ENCODE measurements around the gene DLGAP1.

Gene DLGAP1

DNA sequence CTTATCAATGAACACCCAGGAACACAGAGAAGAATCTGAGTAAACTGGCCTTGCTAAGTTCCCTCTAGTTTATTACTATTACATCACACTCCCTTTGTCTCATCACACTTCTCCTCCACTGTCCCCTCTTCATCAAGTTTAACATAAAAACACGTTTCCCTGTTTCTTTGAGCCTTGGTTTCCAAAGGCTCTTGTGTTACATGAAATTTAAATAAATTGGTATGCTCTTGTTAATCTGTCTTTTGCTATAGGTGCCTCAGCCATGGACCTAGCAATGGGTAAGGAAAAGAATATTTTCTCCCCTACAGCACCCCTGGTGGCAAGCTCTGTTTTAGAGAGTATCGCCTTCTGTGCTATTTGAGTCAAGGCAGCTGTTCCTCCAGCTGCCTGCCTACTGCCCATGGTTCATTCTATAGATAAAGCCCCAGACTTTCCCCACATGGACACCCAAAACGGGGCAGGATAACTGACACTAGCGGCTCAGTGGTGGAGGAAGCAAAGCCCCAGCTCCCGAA, 973.4 kb downstream of the DLGAP1 start:
- Histone ChIP-seq H3K4me2 (ENCODE audit: low read length) (no peak overlapping the region), H3K27me3 (ENCODE audit: insufficient read depth, low read length) (no peaks in the 10 kb centered on the region)

DNA sequence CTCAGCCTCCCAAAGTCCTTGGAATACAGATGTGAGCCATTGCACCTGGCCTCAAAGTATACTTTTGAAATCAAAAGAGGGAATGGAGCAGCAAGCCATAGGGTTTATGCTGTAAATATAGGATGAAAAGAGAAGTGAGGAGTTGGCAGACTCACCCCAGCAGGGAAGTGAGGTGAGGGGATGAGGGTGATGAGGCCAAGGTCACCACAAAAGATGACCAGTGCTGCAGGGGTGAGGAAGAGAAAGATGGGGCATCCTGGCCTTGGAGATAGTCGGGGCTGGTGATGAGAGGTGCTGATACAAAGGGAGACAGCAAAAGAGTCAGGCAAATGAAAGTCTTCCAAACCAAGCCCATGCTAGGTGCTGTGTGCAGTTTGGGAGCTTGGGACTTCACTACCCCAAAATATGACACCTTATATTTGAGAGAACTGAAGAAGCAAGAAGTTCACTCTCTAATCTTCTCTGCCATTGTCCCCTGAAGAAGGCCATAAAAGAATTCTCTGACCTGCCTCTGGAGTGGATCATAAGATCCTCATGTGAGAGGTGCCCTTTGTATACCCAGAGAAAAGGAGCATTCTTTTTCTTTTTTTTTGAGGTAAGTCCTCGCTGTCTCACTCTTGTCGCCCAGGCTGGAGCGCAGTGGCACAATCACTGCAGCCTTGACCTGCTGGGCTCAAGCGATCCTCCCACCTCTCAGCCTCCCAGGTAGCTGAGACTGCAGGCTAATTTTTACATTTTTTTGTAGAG, 974.1 kb downstream of the DLGAP1 start:
- Histone ChIP-seq H3K27ac (ENCODE audit: low read depth, low read length, poor library complexity, severe bottlenecking) (no peak overlapping the region), H3K9me3 (ENCODE audit: low read length) (no peaks in the 10 kb centered on the region), H3F3A (ENCODE audit: insufficient read depth, low read length) (no peaks in the 10 kb centered on the region), H3K9me2 (ENCODE audit: low read depth, low read length) (no peaks in the 10 kb centered on the region), H4K20me1 (ENCODE audit: insufficient read depth, low read length) (no peaks in the 10 kb centered on the region), H3K27me3 (ENCODE audit: insufficient read depth, low read length) (no peaks in the 10 kb centered on the region), H3K4me2 (ENCODE audit: low read length) (no peak overlapping the region), H3K79me2 (ENCODE audit: insufficient read depth, low read length) (no peaks in the 10 kb centered on the region), H3K36me3 (ENCODE audit: insufficient read depth, low read length) (no peaks in the 10 kb centered on the region), H3K4me1 (ENCODE audit: insufficient read depth, low read length, severe bottlenecking) (no peaks in the 10 kb centered on the region), H3K9ac (ENCODE audit: low read length) (no peak overlapping the region), H3K4me3 (ENCODE audit: low read depth, low read length, poor library complexity, severe bottlenecking) (no peak overlapping the region), H2AFZ (ENCODE audit: low read length) (no peak overlapping the region)
- TF ChIP-seq EZH2 (IDR thresholded peaks at IDR 0.05; ENCODE audit: borderline replicate concordance, low read length) (no peak), CTCF (IDR thresholded peaks at IDR 0.05; ENCODE audit: low read length) (no peak)

More for the DNA sequence above, 973.4 kb downstream of the DLGAP1 start:
- Histone ChIP-seq H3K27ac (ENCODE audit: low read depth, low read length, poor library complexity, severe bottlenecking) (no peak overlapping the region), H3K4me1 (ENCODE audit: insufficient read depth, low read length, severe bottlenecking) (no peaks in the 10 kb centered on the region), H3K79me2 (ENCODE audit: insufficient read depth, low read length) (no peaks in the 10 kb centered on the region), H3K9me2 (ENCODE audit: low read depth, low read length) (no peaks in the 10 kb centered on the region), H3K36me3 (ENCODE audit: insufficient read depth, low read length) (no peaks in the 10 kb centered on the region), H2AFZ (ENCODE audit: low read length) (no peak overlapping the region), H3K4me3 (ENCODE audit: low read depth, low read length, poor library complexity, severe bottlenecking) (no peak overlapping the region), H4K20me1 (ENCODE audit: insufficient read depth, low read length) (no peaks in the 10 kb centered on the region), H3K9ac (ENCODE audit: low read length) (no peak overlapping the region), H3K9me3 (ENCODE audit: low read length) (no peaks in the 10 kb centered on the region), H3F3A (ENCODE audit: insufficient read depth, low read length) (no peaks in the 10 kb centered on the region)
- peak; percentile 52 for TF ChIP-seq CTCF (IDR thresholded peaks at IDR 0.05; ENCODE audit: low read length)
- TF ChIP-seq EZH2 (IDR thresholded peaks at IDR 0.05; ENCODE audit: borderline replicate concordance, low read length) = no peak

- Histone ChIP-seq H2AFZ (ENCODE audit: low read length) (no peak overlapping the region), H3K4me2 (ENCODE audit: low read length) (no peak overlapping the region), H3K36me3 (ENCODE audit: insufficient read depth, low read length) (no peaks in the 10 kb centered on the region), H3F3A (ENCODE audit: insufficient read depth, low read length) (no peaks in the 10 kb centered on the region), H3K27me3 (ENCODE audit: insufficient read depth, low read length) (no peaks in the 10 kb centered on the region), H3K9me2 (ENCODE audit: low read depth, low read length) (no peaks in the 10 kb centered on the region), H3K4me3 (ENCODE audit: low read depth, low read length, poor library complexity, severe bottlenecking) (no peak overlapping the region), H3K79me2 (ENCODE audit: insufficient read depth, low read length) (no peaks in the 10 kb centered on the region), H3K9me3 (ENCODE audit: low read length) (no peaks in the 10 kb centered on the region), H3K4me1 (ENCODE audit: insufficient read depth, low read length, severe bottlenecking) (no peaks in the 10 kb centered on the region), H3K9ac (ENCODE audit: low read length) (no peak overlapping the region), H4K20me1 (ENCODE audit: insufficient read depth, low read length) (no peaks in the 10 kb centered on the region), H3K27ac (ENCODE audit: low read depth, low read length, poor library complexity, severe bottlenecking) (no peak overlapping the region)
- TF ChIP-seq EZH2 (IDR thresholded peaks at IDR 0.05; ENCODE audit: borderline replicate concordance, low read length) (no peak), CTCF (IDR thresholded peaks at IDR 0.05; ENCODE audit: low read length) (no peak)
Measured at GRCh38 chr18:3479978-3480509, 975.1 kb downstream of the DLGAP1 start.

All from OCI-LY1 (cell line).